ENCODE measurements around the gene RPTOR. TPM values are rescaled to one million over a fixed set of nuclear protein-coding genes. Genes with fewer than 3 reads are reported as not detected.

RPTOR gene
- total RNA-seq, 1 donor, result 27.9 TPM

- no peaks in the 10 kb centered on the region for H3K27me3 ChIP-seq (ENCODE audit: insufficient read depth, low read length)
- H3K4me2 ChIP-seq (ENCODE audit: insufficient read depth, low read length), result no peak overlapping the region
- no peak overlapping the region for H3K27ac ChIP-seq (ENCODE audit: low read depth, low read length)
- H2AFZ ChIP-seq (ENCODE audit: low read length), result no peak overlapping the region
- no peak overlapping the region for H3K4me3 ChIP-seq (ENCODE audit: insufficient read depth, low read length)
- H3K4me1 ChIP-seq (ENCODE audit: insufficient read depth, low read length), result no peaks in the 10 kb centered on the region
- H3K9me3 ChIP-seq (ENCODE audit: low read depth, low read length), result no peaks in the 10 kb centered on the region
- DNase-seq (ENCODE audit: insufficient read length, low spot score, missing footprints), result no peak
- no peaks in the 10 kb centered on the region for H4K20me1 ChIP-seq (ENCODE audit: insufficient read depth, low read length)
- TF ChIP-seq CTCF (IDR thresholded peaks at IDR 0.05; ENCODE audit: extremely low read depth, low read depth, low read length), result no peak
- peaks cover 3% of the 10 kb centered on the region for H3K36me3 ChIP-seq (ENCODE audit: insufficient read depth, low read length)
- H3K79me2 ChIP-seq (ENCODE audit: insufficient read depth, low read length), result no peaks in the 10 kb centered on the region
These were observed 256.1 kb downstream of the RPTOR start for GRCh38 chr17:80800481-80801391.

- H4K20me1 ChIP-seq (ENCODE audit: insufficient read depth, low read length), result no peaks in the 10 kb centered on the region
- H3K4me3 ChIP-seq (ENCODE audit: insufficient read depth, low read length), result no peak overlapping the region
- no peaks in the 10 kb centered on the region for H3K79me2 ChIP-seq (ENCODE audit: insufficient read depth, low read length)
- no peak for DNase-seq (ENCODE audit: insufficient read length, low spot score, missing footprints)
- no peak overlapping the region for H2AFZ ChIP-seq (ENCODE audit: low read length)
- no peaks in the 10 kb centered on the region for H3K27me3 ChIP-seq (ENCODE audit: insufficient read depth, low read length)
- no peak overlapping the region for H3K4me2 ChIP-seq (ENCODE audit: insufficient read depth, low read length)
- TF ChIP-seq CTCF (IDR thresholded peaks at IDR 0.05; ENCODE audit: extremely low read depth, low read depth, low read length), result no peak
- H3K9me3 ChIP-seq (ENCODE audit: low read depth, low read length), result no peaks in the 10 kb centered on the region
- peaks cover 3% of the 10 kb centered on the region for H3K36me3 ChIP-seq (ENCODE audit: insufficient read depth, low read length)
- H3K27ac ChIP-seq (ENCODE audit: low read depth, low read length), result no peak overlapping the region
- no peaks in the 10 kb centered on the region for H3K4me1 ChIP-seq (ENCODE audit: insufficient read depth, low read length)
These were observed 258.2 kb downstream of the RPTOR start for GRCh38 chr17:80802626-80803450.

- H3K4me2 ChIP-seq (ENCODE audit: insufficient read depth, low read length), result no peak overlapping the region
- no peaks in the 10 kb centered on the region for H3K27me3 ChIP-seq (ENCODE audit: insufficient read depth, low read length)
- no peak overlapping the region for H3K4me3 ChIP-seq (ENCODE audit: insufficient read depth, low read length)
- DNase-seq (ENCODE audit: insufficient read length, low spot score, missing footprints), result peak; percentile 84
- TF ChIP-seq CTCF (IDR thresholded peaks at IDR 0.05; ENCODE audit: extremely low read depth, low read depth, low read length), result no peak
- no peaks in the 10 kb centered on the region for H3K79me2 ChIP-seq (ENCODE audit: insufficient read depth, low read length)
- peaks cover 3% of the 10 kb centered on the region for H3K36me3 ChIP-seq (ENCODE audit: insufficient read depth, low read length)
- H3K4me1 ChIP-seq (ENCODE audit: insufficient read depth, low read length), result no peaks in the 10 kb centered on the region
- no peaks in the 10 kb centered on the region for H3K9me3 ChIP-seq (ENCODE audit: low read depth, low read length)
- H3K27ac ChIP-seq (ENCODE audit: low read depth, low read length), result no peak overlapping the region
- H4K20me1 ChIP-seq (ENCODE audit: insufficient read depth, low read length), result no peaks in the 10 kb centered on the region
- no peak overlapping the region for H2AFZ ChIP-seq (ENCODE audit: low read length)
These were observed 259.1 kb downstream of the RPTOR start for GRCh38 chr17:80803451-80804428.
